Adrenal gland (tissue), 5 donors: ENCODE data around the gene ATP13A2.

Experiments
- POLR2A ChIP-seq, 2 donors: fragments of 450-650 bp; IDR thresholded peaks; one replicate each; pipeline ENCODE4 v1.6.1; 2017; ENCODE audit warnings: antibody characterized with exemption in 2 of 2, mild to moderate bottlenecking in 2 of 2, moderate library complexity in 1 of 2
- TF ChIP-seq, protein P1 (sequence below), 6 experiments: fragments of 450-650 bp in 4 of 6; fragments of 200-600 bp in 2 of 6; sonication (generic) in 1 of 6; IDR thresholded peaks; 1 replicate in 5 of 6; 2 replicates in 1 of 6; pipeline versions ENCODE4 v1.5.1 to v1.8.0; 2016 to 2021; ENCODE audit warnings: antibody characterized with exemption in 6 of 6, mild to moderate bottlenecking in 2 of 6, moderate library complexity in 1 of 6
- donor health status: DM: no; HTN: no; CAD: no.

DNA sequence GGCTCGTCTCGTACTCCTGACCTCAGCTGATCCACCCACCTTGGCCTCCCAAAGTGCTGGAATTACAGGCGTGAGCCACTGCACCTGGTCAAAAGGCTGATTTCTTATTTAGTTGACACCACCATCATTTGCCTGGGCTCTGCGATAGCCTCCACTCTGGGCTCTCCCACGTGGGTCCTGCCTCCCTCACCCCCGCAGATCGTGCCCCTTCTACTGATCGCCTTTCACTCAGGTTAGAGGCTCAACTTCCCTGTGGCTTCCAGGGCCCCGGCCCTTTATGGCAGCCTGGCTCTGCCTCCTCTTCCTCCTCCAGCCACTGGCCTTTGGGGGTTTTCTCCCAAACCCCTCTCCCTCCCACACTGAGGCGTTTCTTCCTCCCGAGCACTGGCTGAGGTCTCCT is 28.8 kb downstream of the ATP13A2 start:
- no peak for TF ChIP-seq POLR2A (IDR thresholded peaks at IDR 0.05)
- TF ChIP-seq, protein P1, sequence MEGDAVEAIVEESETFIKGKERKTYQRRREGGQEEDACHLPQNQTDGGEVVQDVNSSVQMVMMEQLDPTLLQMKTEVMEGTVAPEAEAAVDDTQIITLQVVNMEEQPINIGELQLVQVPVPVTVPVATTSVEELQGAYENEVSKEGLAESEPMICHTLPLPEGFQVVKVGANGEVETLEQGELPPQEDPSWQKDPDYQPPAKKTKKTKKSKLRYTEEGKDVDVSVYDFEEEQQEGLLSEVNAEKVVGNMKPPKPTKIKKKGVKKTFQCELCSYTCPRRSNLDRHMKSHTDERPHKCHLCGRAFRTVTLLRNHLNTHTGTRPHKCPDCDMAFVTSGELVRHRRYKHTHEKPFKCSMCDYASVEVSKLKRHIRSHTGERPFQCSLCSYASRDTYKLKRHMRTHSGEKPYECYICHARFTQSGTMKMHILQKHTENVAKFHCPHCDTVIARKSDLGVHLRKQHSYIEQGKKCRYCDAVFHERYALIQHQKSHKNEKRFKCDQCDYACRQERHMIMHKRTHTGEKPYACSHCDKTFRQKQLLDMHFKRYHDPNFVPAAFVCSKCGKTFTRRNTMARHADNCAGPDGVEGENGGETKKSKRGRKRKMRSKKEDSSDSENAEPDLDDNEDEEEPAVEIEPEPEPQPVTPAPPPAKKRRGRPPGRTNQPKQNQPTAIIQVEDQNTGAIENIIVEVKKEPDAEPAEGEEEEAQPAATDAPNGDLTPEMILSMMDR (IDR thresholded peaks at IDR 0.05) = no peak
